HS-27A (cell line): Measurements from ENCODE around the gene CNOT11.
A peak's percentile ranks its signal among the peaks of the same experiment; 100 is the strongest.
"Not testable (repeated sequence)": the region's sequence is repeated elsewhere in the genome, so short reads cannot be mapped to it uniquely, and the experiment has no call there.

ENCODE experiments used
- DNase-seq: peaks from one replicate; pipeline ENCODE4 v3.0.0-alpha.2; 2012; ENCODE audit warnings: low read depth, missing footprints

Gene CNOT11

DNA sequence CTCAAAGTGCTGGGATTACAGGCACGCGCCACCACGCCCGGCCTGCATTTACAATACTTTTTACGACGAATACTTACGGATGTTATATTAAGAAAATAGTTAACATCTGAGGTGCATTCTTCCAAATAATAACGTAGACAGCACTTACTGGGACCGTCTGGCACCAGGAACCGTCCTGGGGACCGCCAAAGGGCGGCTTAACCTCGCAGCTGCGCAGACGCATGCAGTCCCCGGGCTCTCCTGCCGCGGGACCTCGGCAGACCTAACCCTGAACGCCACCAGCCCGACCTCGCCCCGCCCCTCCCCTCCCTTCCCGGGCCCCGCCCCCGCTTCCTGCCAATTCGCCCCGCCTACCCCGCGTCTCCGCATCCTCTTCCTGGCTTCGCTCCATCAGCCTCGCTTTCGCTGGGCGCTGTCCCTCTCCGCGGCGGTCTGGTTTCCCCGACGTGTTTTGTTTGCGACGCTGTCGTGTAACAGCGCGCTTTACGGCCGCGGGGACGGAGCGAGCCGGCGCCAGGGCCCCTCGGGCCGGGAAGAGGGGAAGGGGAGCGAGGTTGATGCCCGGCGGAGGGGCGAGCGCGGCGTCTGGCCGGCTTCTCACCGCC lies at the start of gene CNOT11:
Gene CNOT11, plus strand, starts transcription at position 479 of the 605 bp plus-strand sequence. Its CDS starts 79 bp downstream, at position 558.
- DNase-seq = peak; percentile 91

DNA sequence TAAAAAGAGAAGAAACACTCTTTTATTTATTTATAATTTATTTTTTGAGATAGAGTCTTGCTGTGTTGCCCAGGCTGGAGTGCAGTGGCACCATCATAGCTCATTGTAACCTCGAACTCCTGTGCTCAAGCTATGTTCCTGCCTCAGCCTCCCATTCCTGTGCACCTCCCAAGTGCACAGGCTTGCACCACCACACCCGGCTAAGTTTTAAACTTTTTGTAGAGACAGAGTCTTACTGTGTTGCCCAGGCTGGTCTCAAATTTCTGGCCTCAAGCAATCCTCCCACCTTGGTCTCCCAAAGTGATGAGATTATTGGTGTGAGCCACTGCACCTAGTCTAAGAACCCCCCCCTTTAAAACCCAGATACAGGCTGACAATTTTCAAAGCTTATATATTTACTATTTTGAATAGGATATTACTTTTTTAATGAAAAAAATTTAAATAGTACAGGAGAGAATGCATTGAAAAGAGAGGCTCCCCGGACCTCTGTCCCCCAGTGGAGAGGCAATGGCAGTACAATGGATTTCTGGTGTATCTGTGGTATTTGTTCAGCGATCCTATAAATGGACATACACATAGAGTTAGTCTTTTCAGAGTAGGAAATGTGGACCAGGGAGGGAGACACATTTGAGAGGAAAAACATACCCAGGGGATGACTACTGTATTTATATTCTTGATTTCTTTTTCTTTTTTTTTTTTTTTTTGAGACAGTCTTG lies 48.1 kb upstream of the CNOT11 start:
- no peak for DNase-seq

- peak; percentile 40 for DNase-seq
These were observed 46.9 kb upstream of the CNOT11 start for GRCh38 chr2:101205521-101206479.

DNA sequence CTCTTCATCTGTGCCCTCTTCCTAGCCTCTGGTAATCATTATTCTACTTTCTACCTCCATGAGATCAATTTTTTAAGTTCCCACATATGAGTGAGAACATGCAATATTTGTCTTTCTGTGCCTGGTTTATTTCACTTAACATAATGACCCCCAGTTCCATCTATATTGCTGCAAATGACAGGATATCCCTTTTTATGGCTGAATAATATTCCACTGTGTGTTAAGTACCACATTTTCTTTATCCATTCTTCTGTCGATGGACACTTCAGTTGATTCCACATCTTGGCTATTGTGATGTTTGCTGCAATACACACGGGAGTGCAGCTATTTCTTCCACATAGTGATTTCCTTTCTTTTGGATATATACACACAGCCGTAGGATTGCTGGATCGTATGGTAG lies 43.9 kb upstream of the CNOT11 start:
- no peak for DNase-seq

GRCh38 chr2:101219246-101219645 lies 33.4 kb upstream of the CNOT11 start:
- no peak for DNase-seq

DNA sequence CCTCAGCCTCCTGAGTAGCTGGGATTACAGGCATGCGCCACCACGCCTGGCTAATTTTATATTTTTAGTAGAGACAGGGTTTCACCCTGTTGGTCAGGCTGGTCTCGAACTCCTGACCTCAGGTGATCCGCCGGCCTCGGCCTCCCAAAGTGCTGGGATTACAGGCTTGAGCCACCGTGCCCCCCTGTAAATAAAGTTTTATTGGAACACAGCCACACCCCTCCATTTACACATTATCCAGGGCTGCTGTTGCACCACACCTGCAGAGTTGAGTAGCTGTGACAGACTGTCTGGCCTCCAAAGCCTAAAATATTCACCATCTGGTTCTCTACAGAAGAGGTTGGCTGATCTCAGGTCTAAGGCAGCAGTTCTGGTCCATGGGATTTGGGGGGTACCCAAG lies 32.6 kb upstream of the CNOT11 start:
- DNase-seq = not testable (repeated sequence)

DNA sequence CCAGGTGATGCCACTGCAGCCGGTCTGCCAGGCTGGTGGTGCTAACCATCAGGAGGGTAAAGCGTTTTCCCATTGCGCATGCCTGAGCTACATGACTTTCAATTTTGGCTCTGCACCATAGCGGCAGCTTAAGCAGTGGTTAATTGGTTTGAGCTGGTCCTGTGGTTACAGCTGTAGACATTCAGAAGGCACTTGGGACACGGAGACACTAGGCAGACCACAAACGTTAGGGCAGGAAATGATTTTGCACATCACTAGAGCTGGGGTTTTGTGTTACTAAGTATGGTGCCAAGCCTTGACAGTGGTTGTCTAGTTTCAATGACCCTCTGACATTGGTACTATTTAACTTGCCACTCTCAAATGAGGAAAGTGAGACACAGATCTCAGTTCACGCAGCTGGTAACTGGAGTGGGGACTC lies 28.9 kb upstream of the CNOT11 start:
- DNase-seq = no peak

DNA sequence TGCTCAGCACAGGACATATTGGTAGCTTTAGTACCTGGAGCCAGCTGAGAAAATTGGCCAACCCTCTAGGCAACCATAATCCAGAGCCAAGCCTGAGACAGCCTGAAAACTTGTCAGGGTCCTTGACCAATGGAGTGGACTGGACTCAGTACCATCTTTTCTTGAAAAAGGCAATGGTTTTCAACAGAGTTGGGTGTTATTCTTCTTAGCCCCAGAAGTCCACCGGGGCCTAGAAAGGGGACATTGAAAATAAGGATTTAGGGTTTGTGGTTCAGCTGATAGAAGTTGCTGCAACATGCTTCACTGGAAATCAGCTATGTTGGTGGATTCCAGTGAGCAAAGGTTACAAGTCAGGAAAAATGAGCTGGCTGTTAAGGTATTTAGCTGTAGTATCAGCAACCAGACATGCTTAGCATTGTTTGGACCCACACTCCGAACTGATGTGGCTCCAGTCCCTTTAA lies 22.1 kb upstream of the CNOT11 start:
- DNase-seq = no peak

GRCh38 chr2:101231240-101231639 lies 21.4 kb upstream of the CNOT11 start:
- DNase-seq = no peak

GRCh38 chr2:101231937-101232730 lies 20.6 kb upstream of the CNOT11 start:
- no peak for DNase-seq

DNA sequence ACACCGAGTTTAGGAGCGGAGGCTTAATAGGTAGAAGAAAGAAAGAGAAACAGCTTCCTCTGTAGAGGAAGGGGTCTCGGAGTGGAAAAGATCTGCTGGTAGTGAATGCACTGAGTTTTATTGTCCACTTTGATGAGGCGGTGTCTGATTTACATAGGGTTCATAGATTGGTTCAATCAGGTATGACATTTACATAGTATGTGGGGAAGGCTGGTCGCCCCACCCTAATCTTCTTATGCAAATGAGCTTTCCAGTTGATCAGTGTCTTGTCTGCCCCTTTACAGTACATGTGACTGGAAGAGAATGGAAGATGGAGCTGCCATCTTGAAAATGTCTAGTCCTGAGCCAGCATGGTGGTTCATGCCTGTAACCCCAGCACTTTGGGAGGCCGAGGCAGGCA lies 19.9 kb upstream of the CNOT11 start:
- DNase-seq = no peak

DNA sequence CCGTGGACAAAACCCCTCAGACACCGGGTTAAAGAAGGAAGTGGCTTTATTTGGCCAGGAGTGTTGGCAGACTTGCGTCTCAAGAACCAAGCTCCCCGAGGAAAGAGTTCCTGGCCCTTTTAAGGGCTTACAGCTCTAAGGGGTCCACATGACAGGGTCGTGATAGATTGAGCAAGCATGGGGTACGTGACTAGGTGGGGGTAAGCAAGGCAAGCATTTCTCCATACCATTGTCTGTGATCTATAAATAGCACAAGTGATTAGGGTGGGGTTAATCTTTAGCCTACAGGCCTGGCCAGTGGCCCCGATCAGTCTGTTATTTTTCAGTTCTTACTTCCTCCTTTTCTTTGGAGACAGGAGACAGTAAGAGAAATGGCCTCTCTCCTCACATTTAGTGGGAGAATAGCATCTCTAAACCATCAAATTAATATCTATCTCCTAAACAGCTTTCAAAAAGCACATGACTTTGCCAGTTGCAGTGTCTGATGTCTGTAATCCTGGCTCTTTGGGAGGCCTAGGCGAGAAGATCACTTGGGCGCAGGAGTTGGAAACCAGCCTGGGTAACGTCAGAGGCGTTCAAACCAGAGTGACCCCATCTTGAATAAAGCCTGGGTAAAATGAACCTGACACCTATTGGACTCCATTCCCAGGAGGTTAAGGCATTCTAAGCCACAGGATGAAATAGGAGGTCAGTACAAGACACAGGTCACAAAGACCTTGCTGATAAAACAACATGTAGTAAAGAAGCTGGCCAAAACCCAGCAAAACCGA lies 18.3 kb upstream of the CNOT11 start:
- no peak for DNase-seq

DNA sequence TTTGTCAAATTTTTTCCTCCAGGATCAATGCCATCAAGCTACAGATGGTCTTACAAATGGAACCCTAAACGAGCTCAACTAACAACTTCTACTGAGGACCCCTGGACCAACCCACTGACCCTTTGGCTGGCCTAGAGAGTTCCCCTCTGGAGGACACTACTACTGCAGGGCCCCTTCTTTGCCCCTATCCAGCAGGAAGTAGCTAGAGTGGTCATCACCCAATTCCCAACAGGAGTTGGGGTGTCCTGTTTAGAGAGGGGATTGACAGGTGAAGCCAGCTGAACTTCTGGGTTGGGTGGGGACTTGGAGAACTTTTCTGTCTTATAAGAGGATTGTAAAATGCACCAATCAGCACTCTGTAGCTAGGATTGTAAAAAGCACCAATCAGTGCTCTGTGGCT lies 16.7 kb upstream of the CNOT11 start:
- DNase-seq = not testable (repeated sequence)

- not testable (repeated sequence) for DNase-seq
These were observed 14.7 kb upstream of the CNOT11 start for GRCh38 chr2:101237944-101238343.

- no peak for DNase-seq
These were observed 13.5 kb upstream of the CNOT11 start for GRCh38 chr2:101238930-101239759.

GRCh38 chr2:101239760-101240118 lies 12.9 kb upstream of the CNOT11 start:
- not testable (repeated sequence) for DNase-seq

DNA sequence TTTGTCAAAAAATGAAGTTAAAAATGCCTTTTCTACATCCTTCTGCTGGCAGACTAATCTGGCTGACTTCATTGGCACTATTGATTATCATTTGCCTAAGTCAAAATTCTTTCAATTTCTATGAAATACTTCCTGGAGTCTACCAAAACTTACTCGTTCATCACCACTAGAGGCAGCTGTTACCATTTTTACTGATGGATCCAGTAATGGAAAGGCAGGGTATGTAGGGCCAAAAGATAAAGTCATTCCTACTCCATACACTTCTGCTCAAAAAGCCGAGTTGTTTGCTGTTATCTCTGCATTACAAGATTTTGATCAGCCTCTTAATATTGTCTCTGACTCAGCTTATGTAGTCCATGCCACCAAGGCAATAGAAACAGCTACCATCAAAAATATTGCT lies 12.0 kb upstream of the CNOT11 start:
- DNase-seq = not testable (repeated sequence)

GRCh38 chr2:101241158-101241557 lies 11.5 kb upstream of the CNOT11 start:
- no peak for DNase-seq

GRCh38 chr2:101244373-101244772 lies 8.3 kb upstream of the CNOT11 start:
- not testable (repeated sequence) for DNase-seq

DNA sequence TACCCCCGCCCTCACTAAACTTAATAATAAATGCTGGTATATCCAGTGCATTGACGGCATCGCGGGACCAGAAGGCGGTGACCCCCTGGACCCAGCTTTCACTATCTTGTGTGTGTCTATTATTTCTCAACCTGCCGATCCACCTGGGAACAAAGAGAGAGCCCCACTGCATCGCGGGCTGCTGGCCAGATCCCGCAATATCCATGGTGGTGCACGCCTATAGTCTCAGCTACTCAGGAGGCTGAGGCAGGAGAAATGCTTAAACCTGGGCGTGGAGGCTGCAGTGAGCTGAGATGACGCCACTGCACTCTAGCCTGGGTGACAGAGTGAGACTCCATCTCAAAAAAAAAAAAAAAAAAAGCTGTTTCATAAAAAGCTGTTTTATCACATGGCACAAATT lies 7.8 kb upstream of the CNOT11 start:
- not testable (repeated sequence) for DNase-seq
